PFSK-1 (cell line): ENCODE results near the gene MRAP.

Source experiments
- FOXP2 ChIP-seq: optimal IDR thresholded peaks from 2 replicates; pipeline ENCODE3; 2011; ENCODE audit warnings: borderline replicate concordance, control low read depth, inconsistent platforms; ENCODE audit not compliant: insufficient read depth; ENCODE audit errors: extremely low read length, extremely low read depth
- POLR2AphosphoS5 ChIP-seq: IDR thresholded peaks from 2 replicates; pipeline ENCODE4 v1.6.1; 2012; ENCODE audit warnings: low read depth, mild to moderate bottlenecking, control low read depth, low read length, moderate library complexity
- REST ChIP-seq, 2 experiments: IDR thresholded peaks; 2 replicates each; pipeline versions ENCODE4 v1.6.1 to v1.8.0; 2011 to 2012; ENCODE audit warnings: low read depth in 2 of 2, low read length in 2 of 2, control low read depth in 1 of 2, inconsistent platforms in 1 of 2, mild to moderate bottlenecking in 1 of 2, moderate library complexity in 1 of 2; ENCODE audit not compliant: insufficient read depth in 1 of 2
- SIN3A ChIP-seq: IDR thresholded peaks from 2 replicates; pipeline ENCODE4 v1.6.1; 2012; ENCODE audit warnings: mild to moderate bottlenecking, low read length, moderate library complexity, borderline replicate concordance; ENCODE audit not compliant: insufficient read depth
- TAF1 ChIP-seq: IDR thresholded peaks from 2 replicates; pipeline ENCODE4 v1.6.1; 2012; ENCODE audit warnings: low read length, control low read depth, borderline replicate concordance; ENCODE audit not compliant: insufficient read depth

Gene MRAP

DNA sequence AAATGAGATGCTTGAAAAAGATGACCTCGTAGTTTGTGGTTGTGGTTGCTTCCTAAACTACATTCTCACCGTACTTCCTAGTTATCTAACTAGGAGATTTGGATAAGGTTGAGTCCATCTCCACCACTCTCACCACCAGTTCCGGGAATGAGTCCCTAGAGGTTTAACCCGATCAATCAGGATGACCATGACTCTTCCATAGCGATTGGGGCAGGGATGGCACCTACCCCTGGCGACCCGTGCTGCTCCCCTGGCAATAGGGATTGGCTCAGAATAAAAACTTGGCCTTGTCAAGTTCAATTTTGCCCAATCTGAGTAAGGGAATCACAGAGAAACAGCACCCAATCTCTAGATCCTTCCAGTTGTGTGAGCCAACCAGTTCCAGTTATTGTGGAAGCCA lies 17.1 kb upstream of the MRAP start:
- TF ChIP-seq TAF1 (no peak), SIN3A (no peak), POLR2AphosphoS5 (no peak), REST (IDR thresholded peaks at IDR 0.05; ENCODE audit: insufficient read depth in 1 of 2, low read depth in 2 of 2, low read length in 2 of 2) (no peak), FOXP2 (no peak)

GRCh38 chr21:32282992-32283391 lies 15.7 kb upstream of the MRAP start:
- TF ChIP-seq REST (IDR thresholded peaks at IDR 0.05; ENCODE audit: insufficient read depth in 1 of 2, low read depth in 2 of 2, low read length in 2 of 2) (no peak), TAF1 (no peak), POLR2AphosphoS5 (no peak), FOXP2 (no peak), SIN3A (no peak)

- no peak for TF ChIP-seq POLR2AphosphoS5
- TF ChIP-seq SIN3A = no peak
- TF ChIP-seq REST (IDR thresholded peaks at IDR 0.05; ENCODE audit: insufficient read depth in 1 of 2, low read depth in 2 of 2, low read length in 2 of 2) = no peak
- TF ChIP-seq FOXP2 = no peak
- TF ChIP-seq TAF1 = no peak
These were observed 13.2 kb upstream of the MRAP start for GRCh38 chr21:32285476-32285875.

DNA sequence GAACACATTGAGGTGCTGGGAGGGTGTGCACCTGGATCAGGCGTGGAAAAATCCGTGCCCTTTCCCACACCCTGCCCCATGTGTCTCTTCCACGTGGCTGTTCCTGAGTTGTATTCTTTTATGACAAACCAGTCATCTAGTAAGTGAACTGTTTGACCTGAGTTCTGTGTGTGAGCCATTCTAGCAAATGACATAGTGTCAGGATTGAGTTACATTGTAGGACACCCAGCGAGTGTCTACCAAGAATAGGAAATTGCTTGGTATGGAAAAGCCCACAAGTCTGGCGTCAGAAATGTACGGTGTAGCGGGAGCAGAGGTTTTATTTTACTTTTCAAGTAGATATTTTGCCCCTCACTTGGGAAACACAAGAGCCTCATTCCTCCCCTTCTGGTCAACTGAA lies 1.2 kb upstream of the MRAP start:
- TF ChIP-seq TAF1 (no peak), SIN3A (no peak), REST (IDR thresholded peaks at IDR 0.05; ENCODE audit: insufficient read depth in 1 of 2, low read depth in 2 of 2, low read length in 2 of 2) (no peak)

GRCh38 chr21:32298148-32298559 lies 501 bp upstream of the MRAP start:
- no peak for TF ChIP-seq FOXP2
- TF ChIP-seq REST (IDR thresholded peaks at IDR 0.05; ENCODE audit: insufficient read depth in 1 of 2, low read depth in 2 of 2, low read length in 2 of 2) = no peak
- TF ChIP-seq SIN3A = no peak
- no peak for TF ChIP-seq TAF1
- no peak for TF ChIP-seq POLR2AphosphoS5
